Hematopoietic multipotent progenitor cell treated with erythropoietin and hydrocortisone succinate and interleukin-3 and kit ligand, for 4 days (in vitro differentiated cells): ENCODE data around the gene GALNT13.

Source experiments
- DNase-seq: peaks from one replicate; pipeline ENCODE4 v3.0.0-alpha.2; 2015

The GALNT13 gene

DNA sequence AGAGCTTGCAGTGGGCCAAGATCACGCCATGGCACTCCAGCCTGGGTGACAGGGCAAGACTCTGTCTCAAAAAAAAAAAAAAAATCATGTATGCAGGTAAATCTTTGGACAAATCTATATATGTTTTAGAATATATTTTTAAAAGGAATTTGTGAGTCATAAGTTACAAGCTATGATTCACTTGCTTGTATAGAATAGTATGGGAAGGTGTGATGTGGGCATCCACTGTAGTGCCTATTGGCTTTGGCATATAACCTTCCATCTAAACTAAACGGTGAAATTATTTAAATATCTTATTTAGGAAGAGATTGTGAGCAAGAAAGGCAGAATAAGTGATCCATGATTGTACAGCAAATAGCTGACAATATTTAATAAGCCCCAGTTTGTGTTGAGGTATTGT, 261.1 kb downstream of the GALNT13 start:
- no peak for DNase-seq

DNA sequence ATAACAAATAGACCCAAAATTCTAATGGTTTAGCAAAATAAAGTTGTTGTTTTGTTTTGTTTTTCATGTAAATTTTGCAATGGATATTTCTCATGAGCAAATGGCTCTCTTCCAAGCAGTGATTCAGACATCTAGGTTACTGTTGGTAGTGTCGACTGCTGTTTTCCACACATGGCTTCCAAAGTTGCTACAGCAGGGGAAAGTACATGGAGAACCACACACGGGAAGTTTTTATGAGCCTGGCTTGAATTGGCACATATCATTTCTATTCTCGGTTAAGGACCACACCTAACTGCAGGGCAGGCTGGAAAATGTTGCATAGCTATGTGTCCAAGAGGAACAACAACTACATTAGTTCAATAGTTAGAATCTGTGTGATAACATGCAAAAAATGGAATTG, 262.1 kb downstream of the GALNT13 start:
- DNase-seq, result no peak

DNA sequence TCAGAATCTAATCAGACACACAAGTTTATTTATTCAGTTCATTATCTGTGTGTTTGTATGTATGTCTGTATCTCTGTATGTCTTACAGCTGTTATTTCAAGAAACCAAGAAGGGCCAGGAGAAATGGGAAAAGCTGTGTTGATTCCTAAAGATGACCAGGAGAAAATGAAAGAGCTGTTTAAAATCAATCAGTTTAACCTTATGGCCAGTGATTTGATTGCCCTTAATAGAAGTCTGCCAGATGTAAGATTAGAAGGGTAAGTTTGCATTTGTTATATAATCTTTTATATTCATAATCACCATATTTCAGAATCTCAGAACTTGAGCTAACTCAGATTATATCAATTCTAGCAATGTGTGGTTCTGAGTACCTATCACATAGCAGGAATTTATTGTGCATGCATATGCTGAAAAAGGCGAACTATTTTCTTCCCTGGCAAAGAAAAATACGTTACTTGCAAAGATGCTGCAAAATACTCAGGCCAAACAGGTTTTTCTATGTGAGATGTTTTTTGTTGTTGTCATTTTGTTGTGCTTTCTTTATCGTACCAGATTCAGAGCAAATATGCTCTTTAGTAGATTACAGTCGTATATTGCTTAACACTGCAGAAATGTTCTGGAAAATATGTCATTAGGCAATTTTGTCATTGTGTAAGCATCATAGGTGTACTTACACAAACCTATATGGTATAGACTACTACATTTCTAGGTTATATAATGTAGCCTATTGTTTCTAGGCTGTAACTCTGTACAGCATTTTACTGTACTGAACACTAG, 268.7 kb downstream of the GALNT13 start:
- DNase-seq, result no peak

DNA sequence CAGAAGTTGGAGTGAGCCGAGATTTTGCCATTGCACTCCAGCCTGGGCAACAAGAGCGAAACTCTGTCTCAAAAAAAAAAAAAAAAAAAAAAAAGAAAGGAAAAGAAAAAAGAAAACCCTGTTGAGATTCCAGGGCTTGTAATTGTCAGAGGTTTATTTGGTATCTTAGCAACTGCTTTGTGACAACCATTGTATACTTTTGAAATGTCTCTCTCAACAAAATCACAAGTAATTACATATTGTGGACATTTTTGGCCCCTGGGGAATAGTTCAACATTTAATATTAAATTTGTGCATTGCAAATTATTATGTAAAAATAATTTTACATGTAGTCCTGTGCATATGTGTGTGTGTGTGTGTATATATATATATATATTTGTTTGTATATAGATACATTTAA, 270.8 kb downstream of the GALNT13 start:
- DNase-seq, result no peak

DNA sequence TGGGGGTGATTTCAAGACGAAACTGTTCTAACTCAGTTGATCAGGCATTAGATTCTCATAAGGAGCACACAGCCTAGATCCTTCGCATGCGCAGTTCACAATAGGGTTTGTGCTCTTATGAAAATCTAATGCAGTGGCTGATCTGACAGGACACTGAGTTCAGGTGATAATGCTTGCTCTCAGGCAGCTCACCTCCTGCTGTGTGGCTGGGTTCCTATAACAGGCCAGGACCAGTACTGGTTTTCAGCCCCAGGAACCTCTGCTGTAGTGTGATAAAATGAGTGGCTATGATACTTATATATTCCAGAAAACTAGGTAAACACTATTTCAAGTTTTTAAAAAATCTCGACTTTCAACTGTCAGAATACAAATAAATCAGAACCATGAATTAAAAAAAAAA, 271.4 kb downstream of the GALNT13 start:
- no peak for DNase-seq

DNA sequence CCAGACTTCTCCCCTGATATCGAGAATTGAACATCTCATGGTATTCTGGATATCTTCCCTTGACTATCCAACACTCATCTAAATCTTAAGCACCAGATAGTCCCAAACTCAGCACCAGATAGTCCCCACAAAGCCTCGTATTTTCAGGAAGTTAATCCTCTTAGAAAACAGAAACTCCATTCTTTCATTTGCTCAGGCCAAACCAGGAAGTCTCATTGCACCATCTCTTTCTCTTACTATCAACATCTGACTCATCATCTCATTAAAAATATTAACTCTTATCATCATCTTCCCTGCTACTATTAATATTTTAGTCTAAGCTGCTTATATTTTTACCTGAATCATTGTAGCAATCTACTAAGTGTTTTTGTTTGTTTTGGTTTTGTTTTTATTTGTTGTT, 286.4 kb downstream of the GALNT13 start:
- no peak for DNase-seq

DNA sequence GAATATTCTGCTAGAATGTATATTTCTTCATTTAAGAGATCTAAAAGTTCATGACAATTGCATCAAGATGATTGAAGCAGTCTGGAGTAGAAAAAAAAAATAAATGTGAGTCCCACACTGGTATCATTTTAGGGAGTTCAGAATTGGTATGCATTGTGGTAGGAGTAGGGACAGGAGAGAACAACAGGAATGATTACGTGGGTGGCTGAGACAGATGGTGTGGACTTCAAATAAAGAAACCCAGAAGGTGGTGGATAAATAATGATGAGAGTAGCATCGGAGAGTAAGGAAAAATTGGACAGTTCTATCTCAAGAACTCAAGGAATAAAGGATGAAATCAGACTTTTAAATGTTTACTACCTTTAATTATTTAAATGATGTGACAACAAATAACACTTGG, 289.6 kb downstream of the GALNT13 start:
- DNase-seq, result no peak

DNA sequence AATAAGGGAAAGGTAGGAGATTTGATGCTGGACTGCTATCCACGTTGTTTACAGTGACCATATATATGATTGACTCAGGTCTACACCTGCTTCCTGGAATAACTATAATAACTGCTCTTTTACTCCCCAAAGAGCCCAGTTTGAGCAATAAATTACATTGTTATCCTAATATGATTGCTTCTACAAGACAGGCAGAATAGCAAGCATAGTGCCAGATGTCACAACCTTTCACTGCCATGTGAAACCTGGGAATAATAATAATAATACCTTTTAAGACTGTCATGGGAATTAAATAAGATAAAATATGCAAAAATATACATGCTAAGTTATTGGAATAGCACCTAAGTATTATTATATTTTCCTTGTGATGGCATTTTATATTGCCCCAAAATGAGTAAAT, 298.7 kb downstream of the GALNT13 start:
- no peak for DNase-seq

DNA sequence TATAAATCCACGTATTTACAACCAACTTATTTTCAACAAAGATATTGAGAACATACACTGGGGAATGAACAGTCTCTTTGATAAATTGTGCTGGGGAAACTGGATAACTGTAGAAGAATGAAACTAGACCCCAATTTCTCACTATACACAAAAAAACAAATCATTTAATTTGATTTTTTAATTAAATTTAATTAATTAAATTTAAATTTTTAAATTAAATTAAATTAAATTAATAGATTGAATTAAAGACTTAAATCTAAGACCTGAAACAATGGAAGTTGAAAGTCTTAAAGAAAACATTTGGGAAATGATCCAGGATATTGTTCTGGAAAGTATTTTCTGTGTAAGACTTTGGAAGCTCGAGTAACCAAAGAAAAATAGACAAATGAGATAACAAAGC, 301.4 kb downstream of the GALNT13 start:
- no peak for DNase-seq

DNA sequence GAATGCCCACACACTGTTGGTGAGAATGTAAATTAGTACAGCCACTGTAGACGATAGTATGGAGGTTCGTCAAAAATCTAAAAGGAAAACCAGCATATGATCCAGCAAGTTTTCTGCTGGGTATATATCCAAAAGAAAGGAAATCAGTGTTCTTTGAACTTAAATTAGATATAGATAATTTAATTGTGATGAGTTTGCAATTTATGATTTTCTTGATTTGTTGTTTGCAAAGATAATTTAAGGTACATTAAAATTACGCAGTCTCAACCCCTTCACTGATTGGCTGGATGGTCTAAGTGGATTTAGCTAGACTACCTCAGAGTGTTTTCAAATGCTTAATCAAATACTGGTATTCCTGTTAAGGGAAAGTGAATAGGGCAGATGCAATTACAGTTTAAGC, 302.2 kb downstream of the GALNT13 start:
- no peak for DNase-seq

DNA sequence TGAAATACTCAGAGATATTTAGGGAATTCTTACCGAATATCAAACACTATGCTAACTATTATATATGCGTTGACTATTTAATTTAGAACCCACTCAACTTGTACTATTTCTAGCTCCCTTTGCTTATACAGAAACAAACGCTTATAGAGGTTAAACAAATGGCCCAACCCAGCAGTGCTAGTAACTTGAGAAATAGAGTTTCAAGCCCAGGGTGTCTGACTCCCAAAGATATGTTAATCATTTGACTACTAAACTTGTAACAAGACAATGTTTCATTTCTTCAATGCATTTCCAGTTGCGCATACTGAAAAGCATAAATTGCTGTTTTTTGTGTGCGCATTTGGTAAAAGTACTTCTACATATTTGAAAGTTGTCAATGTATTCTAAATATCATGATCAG, 310.3 kb downstream of the GALNT13 start:
- DNase-seq, result no peak

DNA sequence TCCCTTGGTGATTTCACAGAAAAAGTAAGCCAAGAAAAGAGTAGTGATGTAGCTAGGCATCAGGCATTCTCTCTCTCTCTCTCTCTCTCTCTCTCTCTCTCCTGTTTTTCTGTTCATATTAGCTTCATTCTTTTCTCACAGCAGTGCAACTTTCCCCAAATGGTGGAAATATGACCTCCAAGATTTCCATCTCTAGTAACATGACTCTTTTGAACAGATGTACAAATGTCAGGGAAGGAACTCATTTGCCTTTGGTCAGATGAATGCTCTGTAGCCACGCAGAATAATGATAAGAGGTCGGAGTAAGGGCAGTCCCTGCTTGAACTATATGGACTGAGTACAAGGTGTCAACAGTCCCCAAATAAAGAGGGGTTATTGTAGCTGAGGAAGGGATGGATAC, 316.2 kb downstream of the GALNT13 start:
- no peak for DNase-seq

DNA sequence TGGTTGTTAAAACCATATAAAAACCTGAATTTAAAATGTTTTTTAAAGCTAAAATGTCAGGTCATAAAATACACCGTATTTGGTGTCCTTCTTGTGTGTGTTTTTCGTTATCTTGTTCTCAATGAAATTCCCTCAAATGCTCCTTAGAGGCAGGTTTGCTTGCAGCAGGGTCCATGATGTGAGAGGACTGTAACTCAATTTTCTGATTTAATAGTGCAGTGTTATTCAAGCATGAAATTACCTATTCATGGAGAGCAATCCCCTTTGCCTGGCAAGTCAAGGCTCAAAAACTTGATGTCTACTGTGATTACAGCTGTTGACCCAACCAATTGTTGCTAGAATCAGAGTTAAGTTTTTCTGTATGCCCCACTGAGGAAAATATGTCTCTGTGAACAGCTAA, 318.2 kb downstream of the GALNT13 start:
- no peak for DNase-seq

DNA sequence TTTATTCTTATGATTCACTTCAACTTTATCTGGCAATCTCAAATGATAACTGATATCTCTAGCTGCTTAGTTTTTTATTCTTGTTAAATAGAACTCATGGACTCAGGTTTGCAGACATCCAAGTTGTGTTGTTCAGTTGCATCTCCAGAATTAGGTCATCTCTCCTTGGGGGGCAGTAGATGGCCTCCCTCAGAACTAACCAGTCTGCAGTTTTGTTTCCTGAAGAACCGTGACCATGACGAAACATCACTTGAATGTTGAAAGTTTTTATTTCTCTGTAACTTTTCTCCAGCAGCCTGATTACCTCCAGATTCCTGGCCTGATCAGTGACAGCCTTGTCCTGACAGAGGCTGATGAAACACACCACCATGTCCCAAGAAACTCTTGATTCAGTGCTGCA, 321.5 kb downstream of the GALNT13 start:
- DNase-seq, result no peak

DNA sequence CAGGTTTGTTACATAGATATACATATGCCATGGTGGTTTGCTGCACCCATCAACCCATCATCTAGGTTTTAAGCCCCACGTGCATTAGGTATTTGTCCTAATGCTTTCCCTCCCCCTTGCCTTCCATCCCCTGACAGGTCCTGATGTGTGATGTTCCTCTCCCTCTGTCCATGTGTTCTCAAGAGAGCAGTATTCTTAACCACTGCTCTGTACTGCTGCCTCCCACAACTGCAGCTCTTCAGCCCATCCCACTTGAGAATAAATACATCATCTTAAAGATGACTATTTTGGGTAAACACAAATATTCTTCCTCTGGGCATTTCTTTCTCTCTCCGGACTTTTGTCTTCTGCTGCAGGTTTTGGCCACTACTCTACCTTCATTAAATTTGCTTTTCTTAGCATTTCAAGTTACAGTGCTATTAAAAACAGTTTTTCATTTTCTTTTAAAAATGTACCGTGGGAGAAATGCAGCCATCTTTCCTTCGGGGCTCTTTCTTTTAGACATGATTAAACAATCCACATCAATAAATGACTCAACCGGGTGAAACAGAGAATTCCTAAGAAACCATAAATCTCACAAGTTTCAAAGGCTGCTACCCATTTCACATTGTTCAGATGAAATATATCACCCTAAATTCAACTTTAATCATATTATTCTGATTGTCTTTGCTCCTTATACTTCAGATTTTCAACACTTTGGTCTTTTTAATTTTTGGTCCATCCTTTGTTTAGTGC, 323.4 kb downstream of the GALNT13 start:
- no peak for DNase-seq

DNA sequence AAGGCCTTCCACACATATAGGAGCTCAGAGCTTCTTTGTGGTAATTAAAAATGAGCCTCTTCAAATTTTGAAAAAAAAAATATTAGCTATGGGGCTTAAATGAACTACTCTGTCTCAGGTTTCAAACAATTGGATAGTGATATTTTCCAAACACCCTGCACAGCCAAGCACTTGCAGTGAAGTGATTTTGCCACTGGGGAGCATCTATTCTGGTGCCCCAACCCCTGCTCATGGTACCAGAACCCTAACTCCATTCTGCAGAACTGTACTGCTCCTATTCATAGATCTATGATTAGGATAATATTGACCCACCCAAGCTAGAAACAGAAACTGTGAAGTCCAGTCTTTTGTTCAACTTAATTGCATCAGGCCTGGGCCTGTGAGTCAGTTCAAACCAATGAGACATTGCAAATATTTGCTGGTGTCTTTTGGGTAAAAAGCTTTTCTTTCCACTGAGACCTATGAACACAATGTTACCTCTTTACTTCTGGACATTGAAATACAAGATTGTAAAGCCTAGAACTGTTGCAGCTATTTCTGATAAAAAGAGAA, 324.0 kb downstream of the GALNT13 start:
- no peak for DNase-seq

DNA sequence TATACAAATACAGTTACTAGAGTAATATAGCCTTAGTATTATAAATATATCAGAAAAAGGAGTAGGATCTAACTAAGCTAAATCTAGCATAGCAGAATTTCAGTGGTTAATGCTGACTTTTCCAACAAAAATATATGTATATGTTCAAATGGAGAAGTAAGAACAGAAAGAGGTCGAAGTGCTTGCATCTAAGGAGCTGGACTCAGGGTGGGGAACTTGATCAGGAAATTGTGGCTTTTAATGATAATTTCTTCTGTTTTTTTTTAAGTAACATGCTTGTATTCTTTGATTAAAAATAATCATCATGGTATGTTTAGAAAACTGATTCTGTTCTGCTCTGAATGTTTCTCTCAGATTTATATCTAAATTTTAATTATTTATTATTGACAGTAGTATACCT, 327.1 kb downstream of the GALNT13 start:
- DNase-seq, result peak; percentile 70

DNA sequence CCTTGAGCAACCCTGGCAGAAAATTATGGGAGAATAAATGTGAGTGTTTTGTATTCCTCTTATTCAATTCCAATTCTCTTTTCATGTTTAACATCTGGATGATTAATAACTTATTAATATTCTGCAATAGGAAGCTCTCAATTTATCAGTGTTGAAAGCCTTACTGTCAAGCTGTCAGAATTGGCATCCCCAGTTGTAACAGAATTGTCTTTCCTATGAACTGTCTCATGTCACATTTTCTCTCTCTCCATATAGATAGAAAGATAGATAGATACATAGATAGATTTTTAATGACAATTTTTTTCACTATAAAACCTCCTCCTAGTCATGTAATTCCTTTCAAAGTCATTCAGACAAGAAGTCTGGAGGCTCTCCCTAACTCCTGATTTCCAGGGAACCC, 331.5 kb downstream of the GALNT13 start:
- no peak for DNase-seq

DNA sequence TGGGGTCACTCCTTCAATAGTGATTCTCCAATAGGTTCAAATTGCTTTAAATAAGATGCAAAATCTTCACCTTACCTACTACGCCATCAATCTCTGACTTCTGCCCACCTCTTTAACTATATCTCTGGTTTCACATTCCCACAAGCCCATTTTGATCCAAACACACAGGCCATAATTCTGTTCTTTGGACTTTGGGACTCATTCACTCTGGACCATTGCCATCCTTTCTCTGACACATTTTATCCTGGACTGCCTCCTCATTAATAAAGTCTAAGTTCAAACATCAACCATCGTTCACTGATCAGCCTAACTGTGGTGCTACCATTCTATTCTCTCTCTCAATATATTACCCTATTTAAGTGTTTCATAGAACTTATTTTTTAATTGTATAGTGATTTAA, 332.2 kb downstream of the GALNT13 start:
- DNase-seq, result no peak

DNA sequence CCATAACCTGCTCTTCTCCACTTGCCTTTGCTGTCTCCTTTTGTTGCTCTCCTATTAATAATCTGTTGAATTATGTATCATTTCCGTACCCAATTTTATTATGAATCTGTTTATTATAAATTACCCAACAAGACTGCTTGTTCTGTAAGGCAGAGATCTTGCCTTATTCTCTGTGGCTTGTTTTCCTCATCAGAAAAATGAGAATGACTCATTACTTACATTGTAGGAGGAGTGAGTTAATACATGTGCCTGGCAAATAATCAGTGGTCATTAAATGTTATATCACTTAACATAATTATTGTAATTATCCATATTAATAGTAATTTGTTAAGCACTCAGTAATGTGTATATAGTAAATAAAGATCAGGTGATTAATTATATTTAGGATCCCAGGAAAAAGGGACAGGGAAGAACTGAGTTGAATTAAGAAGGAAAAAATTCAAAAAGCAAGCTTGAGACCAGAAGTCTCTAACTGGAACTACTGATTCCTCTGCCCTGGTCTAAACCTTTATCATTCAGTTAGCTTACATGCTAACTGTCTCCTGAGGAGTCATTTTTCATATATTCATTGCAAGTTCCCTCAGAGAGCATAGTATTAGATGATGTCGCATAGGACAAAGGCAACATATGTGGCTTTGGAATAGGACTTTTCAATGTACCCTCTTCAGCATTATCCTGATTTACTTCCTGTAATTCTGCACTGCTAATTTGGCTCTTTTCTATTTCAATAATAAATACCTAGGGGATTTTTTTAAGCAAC, 335.7 kb downstream of the GALNT13 start:
- DNase-seq, result no peak

DNA sequence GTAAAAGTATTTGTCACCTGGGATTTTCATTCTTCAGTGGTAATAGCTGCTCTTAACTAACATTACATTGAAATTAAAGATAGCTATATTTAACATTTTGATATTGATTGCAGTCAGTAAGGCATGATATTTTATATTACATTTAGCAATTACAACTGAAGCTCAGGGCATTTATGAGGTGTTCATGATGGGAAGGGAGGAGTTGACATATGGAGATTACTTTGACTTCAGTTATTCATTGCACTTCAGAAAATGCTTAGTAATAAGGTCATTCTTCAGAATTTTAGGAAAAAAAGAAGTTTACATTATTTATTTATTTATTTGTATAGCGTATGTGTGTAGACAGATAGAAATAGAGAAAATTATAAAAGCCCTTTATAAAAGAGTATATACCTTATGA, 352.0 kb downstream of the GALNT13 start:
- DNase-seq, result no peak

DNA sequence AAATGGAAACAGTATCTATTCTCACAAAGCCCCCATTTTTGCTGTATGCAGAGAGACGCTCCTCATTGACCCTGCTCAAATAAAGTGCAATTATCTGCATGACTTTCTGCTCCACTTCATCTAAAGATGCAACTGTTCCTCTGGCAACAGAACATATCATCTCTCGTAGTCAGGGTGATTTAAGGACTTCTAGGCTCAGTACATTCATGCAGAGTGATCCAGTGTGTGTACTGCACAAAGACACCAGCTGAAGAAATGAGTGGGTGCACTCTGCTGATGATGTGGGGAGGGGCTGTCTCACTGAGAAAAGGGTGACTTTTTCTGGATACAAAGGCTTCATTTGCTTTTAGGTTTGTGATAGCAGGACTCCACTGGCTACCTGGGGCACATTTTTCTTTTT, 355.2 kb downstream of the GALNT13 start:
- no peak for DNase-seq

DNA sequence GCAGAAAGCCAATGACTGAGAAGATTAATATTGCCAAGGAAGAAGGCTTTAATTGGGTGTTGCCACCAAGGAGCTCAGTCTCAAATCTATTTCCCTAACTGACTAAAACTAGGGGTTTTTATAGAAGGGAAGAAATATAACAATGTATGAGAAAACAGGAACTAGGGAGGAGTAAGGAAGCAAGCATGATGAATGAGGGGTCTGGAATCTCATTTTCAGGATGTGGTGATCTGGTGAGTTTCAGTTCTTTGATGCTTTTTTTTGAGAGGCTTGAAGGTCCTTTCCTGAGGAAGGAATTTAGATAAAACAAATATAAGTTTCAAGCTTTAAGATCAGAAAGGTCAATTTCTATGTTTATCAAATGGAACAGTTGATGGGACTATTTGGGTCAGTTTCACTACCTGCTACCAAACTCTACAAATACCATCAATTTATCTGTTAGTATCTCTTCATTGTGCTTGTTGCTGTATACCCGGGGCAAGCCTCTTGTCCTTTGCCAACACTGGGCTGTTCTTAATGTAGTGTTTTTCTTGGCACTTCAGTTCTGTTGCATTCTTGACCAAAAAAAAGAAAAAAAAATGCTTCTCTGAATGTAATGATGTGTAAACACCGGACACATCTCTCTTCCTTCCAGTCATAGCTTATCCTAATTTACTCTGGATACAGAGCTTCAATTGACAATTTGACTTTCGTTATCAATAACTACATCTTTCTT, 357.0 kb downstream of the GALNT13 start:
- peak; percentile 5 for DNase-seq
